Inferior parietal cortex (tissue), 1 donor: Measurements from ENCODE around the gene CPSF3.
"Not testable (repeated sequence)": the region's sequence is repeated elsewhere in the genome, so short reads cannot be mapped to it uniquely, and the experiment has no call there.

Experiments used
- DNase-seq: peaks from one replicate; pipeline ENCODE4 v3.0.0-alpha.2; 2016; ENCODE audit errors: extremely low spot score

CPSF3 gene

DNA sequence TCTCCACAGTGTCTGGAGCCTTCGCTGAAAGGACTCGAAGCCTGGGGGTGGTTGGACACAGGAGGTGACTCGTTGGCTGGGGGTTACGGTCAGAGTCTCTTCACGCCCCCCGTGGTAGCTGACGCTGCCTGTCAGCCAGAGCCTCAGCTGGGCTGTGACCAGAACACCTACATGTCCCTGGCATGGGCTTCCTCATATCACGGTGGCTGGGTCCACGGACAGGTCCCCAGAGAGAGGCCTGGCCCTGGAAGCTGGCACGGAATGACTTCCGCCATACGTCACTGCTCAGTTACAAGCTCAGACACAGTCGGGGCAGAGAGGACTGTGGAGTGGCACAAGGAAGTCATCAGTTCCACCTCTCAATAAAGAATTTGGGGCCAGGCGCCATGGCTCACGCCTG, 28.6 kb upstream of the CPSF3 start:
- DNase-seq = no peak

- DNase-seq = no peak
Measured at GRCh38 chr2:9397201-9397600, 26.3 kb upstream of the CPSF3 start.

DNA sequence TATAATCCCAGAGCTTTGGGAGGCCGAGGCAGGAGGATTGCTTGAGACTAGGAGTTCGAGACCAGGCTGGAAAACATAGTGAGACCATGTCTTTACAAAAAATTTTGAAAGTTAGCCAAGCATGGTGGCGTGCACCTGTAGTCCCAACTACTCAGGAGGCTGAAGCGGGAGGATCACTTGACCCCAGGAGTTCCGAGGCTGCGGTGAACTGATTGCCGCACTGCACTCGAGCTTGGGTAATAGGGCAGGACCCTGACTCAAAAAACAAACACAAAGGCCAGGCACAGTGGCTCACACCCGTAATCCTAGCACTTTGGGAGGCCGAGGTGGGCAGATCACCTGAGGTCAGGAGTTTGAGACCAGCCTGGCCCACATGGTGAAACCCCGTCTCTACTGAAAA, 25.2 kb upstream of the CPSF3 start:
- DNase-seq = not testable (repeated sequence)

DNA sequence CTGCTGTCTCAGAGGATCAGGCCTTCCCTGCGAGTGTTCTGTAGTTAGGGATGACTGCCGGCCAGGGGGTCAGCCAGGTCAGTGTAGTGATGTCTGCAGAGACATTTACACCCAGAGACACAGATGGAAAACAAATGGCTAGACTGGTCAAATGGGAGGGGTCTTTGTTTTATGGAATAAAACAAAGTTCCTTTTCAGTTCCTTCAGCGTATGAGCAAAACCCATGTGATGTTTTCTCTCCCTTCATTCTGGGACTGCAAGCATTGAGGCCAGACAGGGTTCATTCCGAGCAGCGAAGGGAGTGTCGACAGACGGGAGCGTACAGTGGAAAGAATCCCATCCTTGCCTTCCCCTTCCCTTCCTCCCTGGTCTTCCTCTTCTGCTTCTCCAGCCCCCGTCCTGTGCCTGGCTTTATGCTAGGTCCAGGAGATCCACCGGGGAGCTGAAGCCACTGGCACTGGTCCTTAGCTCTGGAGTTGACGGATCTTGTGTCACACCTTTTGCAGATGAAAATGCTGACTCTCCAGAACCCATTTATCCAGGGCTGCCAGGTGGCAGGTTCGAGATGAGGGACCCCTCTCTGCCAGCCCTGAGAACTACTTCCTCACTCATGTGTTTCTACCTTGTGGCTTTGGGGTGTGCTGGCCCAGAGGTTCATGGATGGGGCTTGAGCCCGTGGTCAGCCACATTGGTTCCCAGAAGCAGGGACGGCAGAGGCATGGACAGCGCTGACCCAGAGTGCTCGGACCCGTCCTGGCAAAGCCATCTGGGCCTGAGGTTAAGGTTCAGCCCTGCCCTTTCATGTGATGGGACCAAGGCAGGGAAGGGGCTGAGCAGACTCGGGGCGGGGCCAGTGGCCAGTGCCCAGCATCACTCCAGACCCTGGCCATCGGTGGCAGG, 24.3 kb upstream of the CPSF3 start:
- no peak for DNase-seq

DNA sequence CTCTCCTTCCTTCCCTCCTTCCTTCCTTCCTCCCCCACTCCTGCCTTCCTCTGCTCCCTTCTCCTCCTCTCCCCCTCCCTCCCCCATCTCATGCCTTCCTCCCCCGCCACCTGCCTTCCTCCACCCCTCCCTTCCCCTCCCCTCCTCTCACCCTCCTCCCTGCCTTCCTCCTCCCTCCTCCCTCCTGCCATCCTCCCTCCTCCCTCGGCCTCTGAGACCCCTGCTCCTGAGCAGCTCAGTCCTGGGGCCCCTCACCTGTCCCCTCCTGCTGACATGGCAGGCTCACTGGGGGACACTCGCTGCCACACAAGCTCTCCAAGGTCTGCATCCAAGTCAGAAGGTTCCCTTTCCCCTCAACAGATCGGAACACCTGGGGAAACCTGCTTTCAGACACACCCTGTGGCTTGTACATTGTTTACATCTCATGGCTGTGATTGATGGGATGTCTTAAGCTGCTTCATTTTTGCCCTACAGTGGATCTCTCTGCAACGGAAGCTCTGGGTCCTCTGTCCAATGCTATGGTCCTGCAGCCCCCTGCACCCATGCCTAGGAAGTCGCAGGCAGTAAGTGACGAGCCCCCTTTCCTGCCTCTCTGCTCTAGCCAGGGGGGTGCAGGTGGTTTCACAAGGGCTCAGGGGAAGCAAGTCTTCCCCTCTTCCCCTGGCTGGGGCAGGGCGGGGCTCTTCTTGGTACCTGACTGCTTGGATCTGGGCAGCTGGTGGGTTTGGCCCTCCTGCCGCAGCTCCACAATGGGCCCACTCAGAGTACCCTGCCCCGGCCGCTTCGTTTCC, 23.0 kb upstream of the CPSF3 start:
- DNase-seq = no peak

GRCh38 chr2:9401059-9401547, 22.4 kb upstream of the CPSF3 start:
- no peak for DNase-seq

GRCh38 chr2:9401646-9402371, 21.6 kb upstream of the CPSF3 start:
- DNase-seq = no peak

DNA sequence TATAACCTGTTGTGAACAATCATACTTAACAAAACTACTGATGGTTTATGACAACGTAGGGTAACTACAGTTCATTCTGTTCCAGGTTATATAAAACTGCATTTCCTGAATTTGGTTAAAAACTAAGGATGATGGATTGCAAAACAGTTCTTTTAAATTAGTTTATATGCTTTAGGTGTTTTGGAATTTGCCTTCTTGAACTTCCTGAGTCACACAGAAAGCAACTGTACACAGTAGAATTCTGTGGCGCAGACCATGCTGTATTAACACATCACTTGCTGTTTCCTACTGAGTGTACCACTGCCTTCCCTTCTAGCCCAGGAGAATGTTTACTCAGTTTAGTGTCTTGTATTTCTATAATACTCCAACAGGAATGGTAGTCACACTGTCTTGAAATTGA, 19.5 kb upstream of the CPSF3 start:
- no peak for DNase-seq

- no peak for DNase-seq
Measured at GRCh38 chr2:9404451-9404850, 19.0 kb upstream of the CPSF3 start.

DNA sequence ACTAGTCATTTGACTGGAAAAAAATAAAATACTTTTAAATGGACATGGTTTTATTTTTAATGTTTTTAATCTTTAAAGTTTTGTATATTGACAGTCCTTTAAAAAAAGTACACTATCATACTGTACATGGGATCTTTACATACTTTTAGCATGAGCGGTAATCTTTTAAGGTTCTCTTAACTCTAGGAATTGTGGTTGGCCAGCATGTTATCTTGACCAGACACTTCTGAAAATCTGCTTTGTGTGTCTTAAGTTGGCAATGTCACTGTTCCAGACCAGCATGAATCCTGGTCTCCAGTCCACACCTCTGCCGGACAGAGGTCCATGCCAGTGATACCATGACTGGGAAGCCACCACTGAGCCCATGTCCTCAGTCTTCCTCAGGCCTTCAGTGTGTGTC, 17.8 kb upstream of the CPSF3 start:
- no peak for DNase-seq

DNA sequence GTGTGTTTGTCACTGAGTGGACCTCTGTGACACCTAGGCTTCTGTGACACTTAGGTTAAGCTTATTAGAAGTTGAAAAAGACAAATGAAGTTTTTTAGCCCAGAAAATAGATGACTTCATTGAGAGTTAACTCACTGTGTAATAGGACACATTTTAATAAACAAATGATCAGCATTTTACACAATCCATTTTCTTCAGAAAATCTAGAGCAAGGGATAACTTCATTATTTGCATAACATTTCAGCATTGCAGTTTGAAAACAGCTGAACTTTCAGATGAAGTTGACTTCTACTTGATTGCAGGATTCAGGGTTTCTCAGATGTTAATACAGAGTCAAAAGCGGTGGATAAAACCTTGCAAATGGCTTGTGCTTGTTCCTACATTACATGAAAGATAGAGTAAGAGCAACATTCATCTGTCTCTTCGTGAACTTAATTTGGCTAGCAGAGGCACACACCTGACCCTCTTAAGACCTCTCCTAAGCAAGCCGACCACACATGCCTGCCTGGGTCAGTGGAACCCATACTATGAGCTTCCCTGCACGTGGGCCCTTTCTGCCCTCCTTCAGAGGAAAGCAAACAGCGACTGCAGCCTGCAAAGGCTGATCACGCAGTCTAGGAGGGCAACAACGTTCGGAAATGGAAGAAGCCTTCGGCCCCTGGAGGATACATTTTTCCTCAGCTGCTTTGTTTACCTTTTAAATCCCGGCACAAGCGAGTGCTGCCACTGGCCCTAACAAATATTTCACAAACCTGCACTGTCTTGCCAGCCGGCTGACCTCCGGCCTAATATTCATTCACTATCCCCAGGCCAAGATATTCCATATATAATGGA, 16.7 kb upstream of the CPSF3 start:
- DNase-seq = no peak

DNA sequence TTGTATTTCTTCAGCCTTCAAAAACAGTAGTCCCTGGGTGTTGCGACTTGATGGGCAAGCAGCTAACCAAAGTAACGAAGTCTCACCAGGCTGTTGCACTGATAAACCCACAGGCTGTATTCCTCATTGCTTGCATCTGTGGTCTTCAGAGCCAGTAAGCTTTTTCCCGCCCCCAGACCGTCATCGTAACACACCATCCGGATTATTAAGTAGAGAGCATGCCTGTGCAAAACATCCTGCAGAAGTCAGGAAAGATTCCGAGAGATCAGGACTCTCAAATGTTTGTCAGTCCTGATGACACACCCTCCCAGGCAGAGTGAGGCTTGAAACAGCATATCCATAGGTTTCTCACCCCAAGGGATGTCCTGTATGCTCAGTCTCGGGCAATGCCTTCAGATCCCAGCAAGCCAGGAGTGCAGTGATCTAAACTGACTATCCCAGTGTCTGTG, 16.1 kb upstream of the CPSF3 start:
- no peak for DNase-seq

- no peak for DNase-seq
Measured at GRCh38 chr2:9408641-9409151, 14.8 kb upstream of the CPSF3 start.

GRCh38 chr2:9410108-9410507, 13.3 kb upstream of the CPSF3 start:
- DNase-seq = no peak

DNA sequence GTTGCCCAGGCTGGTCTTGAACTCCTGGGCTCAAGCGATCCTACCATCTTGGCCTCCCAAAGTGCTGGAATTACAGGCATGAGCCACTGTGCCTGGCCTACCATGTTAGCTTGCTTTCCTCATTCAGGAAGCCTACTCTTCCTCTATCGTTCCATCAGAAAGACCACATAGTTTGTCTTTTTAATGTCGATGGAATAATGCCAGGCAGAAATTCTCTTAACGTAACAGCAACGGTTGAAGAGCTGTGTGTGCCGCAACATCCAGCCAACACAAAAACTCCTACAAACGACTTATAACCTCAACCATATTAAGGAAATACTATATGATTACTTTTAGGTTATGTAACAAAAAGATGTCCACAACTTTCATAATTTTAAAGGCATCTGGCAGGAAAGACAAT, 10.7 kb upstream of the CPSF3 start:
- no peak for DNase-seq

- DNase-seq = no peak
Measured at GRCh38 chr2:9415516-9416169, 7.8 kb upstream of the CPSF3 start.

DNA sequence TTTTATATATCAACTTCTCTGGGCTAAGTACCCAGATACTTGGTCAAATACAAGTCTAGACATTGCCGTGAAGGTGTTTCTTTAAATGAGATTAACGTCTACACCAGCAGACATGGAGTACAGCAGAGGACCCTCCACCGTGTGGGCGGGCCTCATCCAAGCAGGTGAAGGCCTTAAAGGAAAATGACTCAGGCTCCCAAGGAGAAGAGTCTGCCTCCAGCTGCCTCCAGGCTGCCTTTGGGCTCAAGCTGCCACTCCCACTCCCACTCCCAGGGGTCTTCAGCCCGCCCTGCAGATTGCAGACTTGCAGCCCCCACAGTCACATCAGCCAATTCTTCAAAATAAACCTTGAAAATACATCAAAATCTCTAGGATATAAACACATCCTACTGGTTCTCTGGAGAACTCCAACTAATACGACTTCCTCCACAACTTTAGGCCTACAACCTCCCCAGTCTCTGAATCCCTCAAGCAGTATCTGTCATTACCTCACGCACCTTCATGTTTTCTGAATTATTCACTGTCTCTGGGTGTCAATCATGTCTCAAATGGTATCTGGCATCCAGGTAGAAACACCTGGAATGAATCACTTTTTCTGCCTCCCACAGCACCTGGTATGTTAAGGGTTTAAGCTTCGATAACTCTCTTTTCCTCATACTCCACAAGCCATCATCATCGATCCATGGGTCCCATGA, 7.0 kb upstream of the CPSF3 start:
- no peak for DNase-seq

DNA sequence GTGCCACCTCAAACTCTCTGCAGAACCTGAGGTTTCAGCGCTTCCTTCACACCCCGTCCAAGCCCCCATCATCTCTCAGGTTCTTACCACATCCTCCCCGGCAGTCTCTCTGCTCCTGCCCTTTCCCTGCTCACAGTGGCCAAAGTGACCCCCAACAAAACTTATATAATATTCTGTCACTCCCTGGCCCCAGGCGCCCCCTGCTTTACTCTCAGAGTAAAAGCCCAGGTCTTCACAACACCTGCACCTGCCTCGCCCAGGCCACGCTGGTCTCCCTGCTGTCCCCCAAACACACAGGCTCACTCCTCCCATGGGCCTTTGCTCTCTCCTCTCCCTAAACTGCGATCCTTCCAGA, 6.5 kb upstream of the CPSF3 start:
- no peak for DNase-seq

GRCh38 chr2:9417725-9418124, 5.7 kb upstream of the CPSF3 start:
- DNase-seq = no peak

- DNase-seq = no peak
Measured at GRCh38 chr2:9418746-9419145, 4.7 kb upstream of the CPSF3 start.
